GM18861 (cell line): ENCODE data around the gene XRCC3.

Experiments
- ATAC-seq: cut with Tn5 transposase; IDR thresholded peaks from one replicate; pipeline ENCODE4 v1.9.1; 2021; ENCODE audit not compliant: unreplicated experiment

The XRCC3 gene

GRCh38 chr14:103738701-103739451 is 23.6 kb upstream of the XRCC3 start:
- ATAC-seq = no peak

DNA sequence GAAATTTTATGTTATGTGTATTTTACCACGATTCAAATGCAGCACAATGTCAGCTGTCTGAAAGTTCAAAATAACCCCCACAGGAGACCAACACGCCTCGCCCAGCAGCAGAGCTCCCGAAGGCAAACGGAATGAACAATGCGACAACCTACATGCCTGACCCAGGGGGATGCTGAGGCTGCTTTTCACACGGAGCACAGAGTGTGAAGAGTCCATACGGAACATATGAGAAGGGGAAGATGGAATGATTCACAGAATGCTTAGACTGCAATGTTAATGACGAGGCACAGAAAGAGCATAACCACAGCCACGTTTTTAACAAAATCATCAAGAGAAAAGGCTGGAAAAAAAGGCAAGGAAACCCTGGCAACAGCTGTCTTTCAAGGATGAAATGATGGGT is 22.9 kb upstream of the XRCC3 start:
- no peak for ATAC-seq

- no peak for ATAC-seq
These were observed 22.3 kb upstream of the XRCC3 start for GRCh38 chr14:103737432-103738045.

DNA sequence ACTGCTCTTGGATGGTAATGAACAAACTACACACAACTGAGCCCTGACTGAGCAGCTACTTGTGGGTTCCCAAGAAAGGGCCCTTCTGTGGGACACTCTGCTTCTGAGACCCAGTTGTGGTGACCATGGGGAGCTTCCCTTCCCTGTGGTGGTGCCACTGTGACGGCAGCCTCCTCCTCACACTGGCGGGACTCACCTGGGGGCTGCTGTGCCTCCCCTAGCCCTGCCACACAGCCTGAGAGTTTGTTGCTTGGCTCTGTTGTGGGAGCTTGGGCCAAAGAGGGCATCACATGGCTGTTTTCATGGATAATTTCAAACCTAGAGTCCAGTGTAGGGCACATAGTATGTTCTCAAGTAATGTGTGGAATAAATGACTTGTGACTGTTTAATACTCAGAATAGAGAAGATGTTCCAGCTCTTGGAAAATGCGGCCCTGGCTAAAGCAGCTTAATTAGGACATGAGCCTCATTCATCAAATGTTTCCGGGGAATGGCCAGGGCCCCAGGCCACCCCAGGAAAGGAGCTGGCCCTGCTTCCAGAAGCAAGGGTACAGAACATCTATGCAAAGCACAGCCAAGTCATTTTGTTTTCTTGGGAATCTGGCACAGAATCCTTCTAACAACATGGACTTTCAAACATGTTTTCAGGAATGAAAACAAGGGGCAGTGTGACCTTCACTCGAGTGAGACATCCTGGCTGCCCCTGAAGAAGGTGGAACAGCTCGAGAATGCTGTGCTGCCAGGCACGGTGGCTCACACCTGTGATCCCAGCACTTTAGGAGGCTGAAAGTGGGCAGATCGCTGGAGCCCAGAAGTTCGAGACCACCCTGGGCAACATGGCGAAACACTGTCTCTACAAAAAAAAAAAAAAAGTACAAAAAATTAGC is 21.5 kb upstream of the XRCC3 start:
- no peak for ATAC-seq

GRCh38 chr14:103735815-103736545 is 20.7 kb upstream of the XRCC3 start:
- no peak for ATAC-seq

DNA sequence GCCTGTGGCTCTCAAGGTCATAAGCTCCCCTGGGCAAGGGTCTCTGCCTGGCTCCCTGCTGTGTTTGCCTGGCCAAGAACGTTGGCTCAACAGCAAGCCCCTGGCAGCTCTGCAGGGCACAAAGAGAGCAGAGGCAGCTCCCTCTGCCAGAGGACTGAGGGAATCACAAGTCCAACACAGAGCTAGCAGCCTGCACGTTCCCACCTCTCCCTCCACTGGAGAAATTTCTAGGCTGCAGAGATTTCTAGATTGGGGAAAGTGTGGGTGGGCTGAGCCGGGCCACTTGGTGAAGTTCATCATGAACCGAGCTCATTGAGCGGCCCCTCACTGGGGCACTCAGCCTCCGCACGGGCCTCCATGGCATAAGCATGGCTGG is 20.2 kb upstream of the XRCC3 start:
- ATAC-seq = no peak

GRCh38 chr14:103735022-103735421 is 19.8 kb upstream of the XRCC3 start:
- no peak for ATAC-seq

- no peak for ATAC-seq
These were observed 19.0 kb upstream of the XRCC3 start for GRCh38 chr14:103734081-103734888.

DNA sequence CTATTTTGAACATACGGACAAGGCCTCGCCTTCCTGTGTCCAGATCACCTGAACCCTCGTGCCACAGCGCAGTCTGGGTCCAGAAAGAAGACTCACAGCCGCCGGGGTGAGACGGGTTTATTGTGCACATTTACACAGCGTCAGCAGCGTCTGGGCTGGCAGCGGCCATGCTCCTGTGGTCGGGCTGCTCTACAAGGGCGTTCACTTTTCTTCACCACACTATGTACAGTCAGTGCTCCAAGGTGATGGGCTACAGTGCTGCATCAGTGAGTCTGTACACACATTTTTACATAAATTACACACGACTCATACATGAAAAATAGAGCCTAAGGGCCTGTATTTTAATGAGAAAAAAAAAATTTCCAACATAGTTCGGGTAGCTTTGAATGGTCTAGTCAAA is 18.4 kb upstream of the XRCC3 start:
- no peak for ATAC-seq

DNA sequence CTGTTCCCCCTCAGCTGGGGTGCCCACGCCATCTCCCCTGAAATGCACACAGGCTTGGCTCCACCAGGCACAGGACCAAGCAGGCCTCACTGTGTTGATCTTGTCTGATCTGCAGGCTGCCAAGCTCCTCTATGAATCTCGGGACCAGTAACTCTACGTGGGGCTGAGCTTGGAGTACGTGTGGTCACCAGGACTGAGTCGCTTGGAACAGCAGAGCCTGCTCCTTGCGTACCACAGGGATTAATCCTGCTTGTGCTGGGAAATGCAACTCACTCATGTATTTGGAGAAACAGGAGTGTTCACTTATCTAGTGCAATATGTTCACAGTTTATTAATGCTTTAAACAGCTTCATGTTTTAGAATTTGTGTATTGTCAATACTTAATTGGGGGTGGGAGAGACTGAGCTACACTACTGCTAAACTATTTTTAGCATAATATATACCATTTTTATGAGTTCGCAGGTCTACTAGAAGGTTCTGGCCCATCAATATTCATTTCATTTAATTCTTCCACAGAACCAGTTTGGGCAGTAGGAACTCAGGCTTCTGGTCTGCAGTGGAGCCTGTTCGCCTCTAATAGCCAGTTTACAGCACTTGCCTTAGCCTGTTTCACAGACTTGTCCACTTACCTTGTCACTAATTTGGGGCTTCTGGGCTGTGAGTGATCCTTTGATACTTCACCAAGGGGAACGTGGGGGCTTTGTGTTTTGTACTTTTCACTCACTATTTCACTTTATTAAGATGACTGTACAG is 17.8 kb upstream of the XRCC3 start:
- no peak for ATAC-seq

DNA sequence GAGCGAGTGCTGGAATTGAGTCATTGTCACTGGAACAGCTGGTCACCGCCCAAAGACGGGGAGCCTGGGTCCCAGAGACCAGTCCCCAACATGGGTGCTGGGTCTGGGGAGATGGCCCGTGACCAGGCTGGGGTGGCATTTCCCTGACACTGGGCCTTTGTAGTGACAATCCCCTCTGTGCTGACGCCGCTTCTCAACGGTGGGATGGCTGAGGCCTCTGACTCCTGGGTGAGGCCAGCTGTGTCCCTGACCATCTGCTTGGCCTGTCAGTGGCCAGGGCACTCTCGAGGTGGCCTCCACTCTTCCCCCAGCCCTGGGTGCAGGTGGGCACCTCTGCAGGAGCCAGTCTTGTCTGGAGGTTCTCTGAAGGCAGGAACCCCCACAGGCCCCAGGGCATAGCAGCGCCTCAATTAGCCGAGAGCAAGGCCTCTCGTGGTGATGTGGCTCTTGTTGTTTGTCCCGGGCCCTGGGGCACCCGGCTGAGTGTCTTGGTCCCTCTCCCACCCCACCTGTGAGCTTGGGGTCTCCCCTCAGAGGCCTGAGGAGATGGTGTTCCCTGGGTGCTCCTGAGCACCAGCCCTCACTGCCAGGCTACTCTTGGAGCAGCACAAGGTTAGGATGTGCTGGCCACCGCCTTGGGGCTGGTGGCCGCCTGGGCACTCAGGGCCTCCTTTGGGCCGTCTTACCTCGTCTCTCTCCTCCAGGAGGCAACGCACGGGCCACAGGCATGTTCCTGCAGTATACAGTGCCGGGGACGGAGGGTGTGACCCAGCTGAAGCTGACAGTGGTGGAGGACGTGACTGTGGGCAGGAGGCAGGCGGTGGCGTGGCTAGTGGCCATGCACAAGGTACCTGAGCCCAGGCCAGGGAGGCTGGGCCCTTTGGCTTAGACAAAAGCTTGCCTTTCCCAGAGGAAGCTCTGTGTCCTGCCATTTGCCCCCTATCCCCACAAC is 16.9 kb upstream of the XRCC3 start:
- ATAC-seq = no peak

- ATAC-seq = no peak
These were observed 16.2 kb upstream of the XRCC3 start for GRCh38 chr14:103731481-103731880.

GRCh38 chr14:103730490-103731035 is 15.3 kb upstream of the XRCC3 start:
- ATAC-seq = no peak

DNA sequence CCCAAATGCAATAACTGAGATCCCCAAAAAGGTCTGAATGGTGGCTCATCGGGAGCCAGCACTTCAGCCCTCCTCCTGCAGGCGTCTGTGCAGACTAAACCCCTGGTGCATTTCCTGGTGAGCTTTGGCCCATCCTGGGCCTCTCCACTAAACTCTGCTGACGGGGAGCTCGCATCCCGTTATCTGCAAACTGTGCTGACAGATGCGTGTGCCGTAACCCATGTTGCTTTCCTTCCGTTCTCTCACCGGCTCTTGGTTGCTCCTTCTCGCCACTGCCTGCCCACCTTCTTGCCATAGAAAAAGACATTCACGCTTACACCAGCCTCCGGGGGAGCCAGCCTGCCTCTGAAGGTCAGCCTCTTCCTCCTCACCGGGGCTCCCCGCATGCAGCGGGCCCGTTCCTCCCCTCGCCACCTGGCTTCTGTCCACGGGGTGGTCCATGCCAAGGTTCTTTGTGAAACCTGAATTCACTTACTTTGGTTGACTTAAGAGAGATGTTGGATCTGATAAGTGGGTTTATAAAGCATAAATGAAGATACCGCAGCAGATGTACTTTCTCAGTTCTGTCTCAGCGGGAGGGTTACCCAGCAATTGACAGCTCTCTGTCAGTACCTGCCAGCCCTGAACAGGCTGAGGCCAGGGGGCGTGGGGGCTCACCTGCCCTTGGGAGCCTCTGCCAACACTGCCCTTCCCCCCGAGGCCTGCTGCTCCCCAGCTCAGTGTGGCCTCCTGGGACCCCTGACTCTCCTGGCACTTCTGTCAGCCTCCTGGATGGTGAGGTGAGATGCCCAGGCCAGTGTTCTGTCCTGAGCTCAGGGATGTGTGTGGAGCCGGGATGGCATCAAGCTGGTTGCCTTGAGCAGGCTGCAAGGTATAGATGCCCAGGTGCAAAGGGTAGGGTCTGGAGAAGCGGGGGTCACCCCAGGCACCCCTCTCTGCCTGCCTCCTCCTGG is 14.5 kb upstream of the XRCC3 start:
- ATAC-seq = no peak

DNA sequence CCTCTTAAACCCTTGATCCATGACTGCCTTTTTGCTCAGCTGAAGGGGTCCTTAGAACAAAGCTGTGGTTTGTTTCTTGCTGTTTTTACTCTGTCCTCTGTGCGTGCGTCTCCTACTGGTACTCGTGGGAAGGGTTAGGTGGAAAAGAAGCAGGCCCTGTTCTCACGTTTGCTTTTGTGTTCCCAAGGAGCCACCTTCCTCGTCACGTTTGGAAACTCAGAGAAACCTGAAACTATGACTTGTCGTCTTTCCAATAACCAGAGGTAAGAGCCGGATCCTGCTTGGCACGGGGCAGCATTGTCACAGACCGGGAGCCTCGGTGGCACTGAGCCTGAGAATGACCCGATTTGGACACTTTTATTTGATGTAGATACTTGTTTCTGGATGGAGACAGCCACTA is 13.5 kb upstream of the XRCC3 start:
- ATAC-seq = no peak

GRCh38 chr14:103728141-103728540 is 12.9 kb upstream of the XRCC3 start:
- ATAC-seq = no peak

DNA sequence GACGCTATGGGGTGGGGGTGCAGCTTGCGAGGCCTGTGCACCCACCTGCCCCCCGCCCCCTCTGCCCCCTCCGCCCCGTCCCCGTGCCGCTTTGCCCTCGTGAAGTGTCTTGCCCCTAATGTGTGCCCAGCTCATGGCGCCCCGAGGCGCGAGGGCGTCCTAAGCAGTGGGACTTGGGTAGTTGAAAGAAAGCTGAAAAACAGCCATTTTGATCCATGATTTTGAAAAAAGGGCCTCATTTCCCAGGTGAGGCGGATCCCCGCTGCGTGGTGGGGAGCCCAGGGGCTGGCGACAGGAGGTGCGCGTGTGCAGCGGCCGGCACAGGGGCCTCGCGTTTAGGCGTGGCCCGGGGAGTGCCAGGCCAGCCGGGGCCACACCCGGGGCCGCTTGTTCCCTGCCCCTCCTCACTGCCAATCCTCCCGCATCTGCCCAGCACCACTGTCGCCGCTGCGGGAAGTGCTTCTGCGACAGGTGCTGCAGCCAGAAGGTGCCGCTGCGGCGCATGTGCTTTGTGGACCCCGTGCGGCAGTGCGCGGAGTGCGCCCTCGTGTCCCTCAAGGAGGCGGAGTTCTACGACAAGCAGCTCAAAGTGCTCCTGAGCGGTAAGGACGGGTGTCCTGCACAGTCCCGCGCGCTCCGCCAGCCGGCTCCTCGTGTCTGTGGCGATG is 12.2 kb upstream of the XRCC3 start:
- no peak for ATAC-seq
